Keratinocyte (primary cell): ENCODE data around the gene STRBP. TPM values are rescaled to one million over a fixed set of nuclear protein-coding genes. Genes with fewer than 3 reads are reported as not detected.

Source experiments
- DNase-seq: peaks from one replicate; pipeline ENCODE4 v3.0.0-alpha.2; 2011; ENCODE audit warnings: low read depth, missing footprints, low spot score
- FAIRE-seq: peaks from 2 replicates; lab custom pipeline; 2011; peaks lifted over from hg19 to GRCh38; lab: Jason Lieb, UNC
- H2AFZ ChIP-seq: 2 replicates; pipeline ENCODE4 v1.6.0; 2012; ENCODE audit warnings: low read length, control low read depth, inconsistent platforms; ENCODE audit not compliant: control insufficient read depth
- H3K27ac ChIP-seq: 2 replicates; pipeline ENCODE4 v1.5.1; 2011; ENCODE audit warnings: low read length; ENCODE audit not compliant: control insufficient read depth, insufficient read depth
- H3K27me3 ChIP-seq: 3 replicates; pipeline ENCODE4 v1.6.0; 2011; ENCODE audit warnings: low read length; ENCODE audit not compliant: control insufficient read depth, insufficient read depth; ENCODE audit errors: extremely low read depth
- H3K36me3 ChIP-seq, 2 experiments: 2 replicates in 1 of 2; 3 replicates in 1 of 2; pipeline ENCODE4 v1.5.1; 2011; ENCODE audit warnings: low read length in 2 of 2, mild to moderate bottlenecking in 1 of 2; ENCODE audit not compliant: control insufficient read depth in 2 of 2, insufficient read depth in 2 of 2; ENCODE audit errors: extremely low read depth in 1 of 2
- H3K4me1 ChIP-seq: 3 replicates; pipeline ENCODE4 v1.5.1; 2011; ENCODE audit warnings: low read length; ENCODE audit not compliant: control insufficient read depth, insufficient read depth; ENCODE audit errors: extremely low read depth
- H3K4me2 ChIP-seq: 3 replicates; pipeline ENCODE4 v1.6.0; 2011; ENCODE audit warnings: low read depth, low read length; ENCODE audit not compliant: control insufficient read depth, insufficient read depth; ENCODE audit errors: extremely low read depth
- H3K4me3 ChIP-seq, 3 experiments: fragments of 200-600 bp in 1 of 3; sonication (generic) in 1 of 3; 2 replicates in 2 of 3; 3 replicates in 1 of 3; pipeline ENCODE4 v1.5.1; 2011 to 2016; ENCODE audit warnings: low read length in 3 of 3, mild to moderate bottlenecking in 3 of 3, control low read depth in 2 of 3, inconsistent platforms in 1 of 3, low read depth in 1 of 3, mixed read lengths in 1 of 3, mixed run types in 1 of 3, moderate library complexity in 1 of 3; ENCODE audit not compliant: control insufficient read depth in 2 of 3, insufficient read depth in 2 of 3; ENCODE audit errors: extremely low read depth in 1 of 3
- H3K79me2 ChIP-seq: 2 replicates; pipeline ENCODE4 v1.6.0; 2012; ENCODE audit warnings: low read length; ENCODE audit not compliant: control insufficient read depth, insufficient read depth
- H3K9ac ChIP-seq: 3 replicates; pipeline ENCODE4 v1.6.0; 2011; ENCODE audit warnings: low read length; ENCODE audit not compliant: control insufficient read depth, insufficient read depth; ENCODE audit errors: extremely low read depth
- H3K9me1 ChIP-seq: 3 replicates; pipeline ENCODE4 v1.6.0; 2011; ENCODE audit warnings: low read length; ENCODE audit not compliant: control insufficient read depth, insufficient read depth; ENCODE audit errors: extremely low read depth
- H3K9me3 ChIP-seq: 2 replicates; pipeline ENCODE4 v1.5.1; 2012; ENCODE audit warnings: low read depth, low read length; ENCODE audit not compliant: control insufficient read depth
- H4K20me1 ChIP-seq: 3 replicates; pipeline ENCODE4 v1.6.0; 2011; ENCODE audit warnings: low read length; ENCODE audit not compliant: control insufficient read depth, insufficient read depth; ENCODE audit errors: extremely low read depth
- EZH2 ChIP-seq: IDR thresholded peaks from one replicate; pipeline ENCODE4 v1.6.1; 2012; ENCODE audit warnings: inconsistent platforms, mild to moderate bottlenecking, low read length, moderate library complexity
- dilution Hi-C: fragments of 300-500 bp; cut with MboI; formaldehyde crosslinking; loops from one replicate; pipeline ENCODE4 v1.7.0; 2020; ENCODE audit warnings: low sequenced_read_pairs; ENCODE audit not compliant: extremely low pct_ligation_motif_present
- polyA plus RNA-seq, 5 experiments: library from polyadenylated mRNA; depleted of rRNA in 3 of 5; stranded (reverse) in 3 of 5; stranded (forward) in 1 of 5; unstranded in 1 of 5; fragments of >200 nt; gene quantifications; 1 replicate in 1 of 5; 2 replicates in 3 of 5; 3 replicates in 1 of 5; pipeline versions ENCODE4 v1.2.1 to v1.2.3, GENCODE V29; 2011 to 2012; ENCODE audit warnings: missing spikeins in 2 of 5, low read depth in 1 of 5, low replicate concordance in 1 of 5
- TF ChIP-seq, protein P1 (sequence below), 3 experiments: IDR thresholded peaks in 1 of 3; conservative IDR thresholded peaks in 1 of 3; optimal IDR thresholded peaks in 1 of 3; 2 replicates in 2 of 3; 3 replicates in 1 of 3; pipeline versions ENCODE3 to v1.5.1; 2011; ENCODE audit warnings: low read length in 3 of 3, mild to moderate bottlenecking in 3 of 3, moderate library complexity in 2 of 3, control low read depth in 1 of 3, inconsistent platforms in 1 of 3; ENCODE audit not compliant: insufficient read depth in 2 of 3; ENCODE audit errors: extremely low read depth in 1 of 3

Gene STRBP
- polyA plus RNA-seq, 1 donor (not counting 4 experiments of a cell fraction or from before 2014, with no cell fraction given) = 11.3 TPM

DNA sequence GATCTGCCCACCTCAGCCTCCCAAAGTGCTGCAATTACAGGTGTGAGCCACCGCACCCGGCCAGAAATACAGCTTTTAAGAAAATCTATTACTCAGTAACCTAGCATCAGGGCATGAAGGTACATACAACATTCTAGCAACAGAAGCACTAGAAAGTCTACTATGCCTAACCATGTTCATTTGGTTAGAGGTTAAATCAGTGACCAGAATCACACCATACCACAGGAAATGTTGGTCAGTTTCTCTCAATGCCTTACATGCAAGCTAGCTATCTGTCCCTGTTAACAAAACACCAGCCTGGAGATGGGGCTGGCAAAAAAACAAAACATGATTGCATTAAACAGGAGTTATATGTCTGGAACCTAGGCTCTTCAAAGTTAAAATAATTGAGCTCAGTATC is 104.1 kb downstream of the STRBP start:
- Histone ChIP-seq H4K20me1 (no peaks in the 10 kb centered on the region), H3K9ac (no peak overlapping the region), H3K9me1 (no peaks in the 10 kb centered on the region), H3K4me1 (no peaks in the 10 kb centered on the region), H3K9me3 (no peaks in the 10 kb centered on the region), H3K4me3 (no peak overlapping the region), H3K36me3 (no peaks in the 10 kb centered on the region), H3K27me3 (no peaks in the 10 kb centered on the region), H3K27ac (no peak overlapping the region), H2AFZ (no peak overlapping the region), H3K4me2 (no peak overlapping the region), H3K79me2 (no peaks in the 10 kb centered on the region)
- no peak for TF ChIP-seq EZH2
- TF ChIP-seq, protein P1, sequence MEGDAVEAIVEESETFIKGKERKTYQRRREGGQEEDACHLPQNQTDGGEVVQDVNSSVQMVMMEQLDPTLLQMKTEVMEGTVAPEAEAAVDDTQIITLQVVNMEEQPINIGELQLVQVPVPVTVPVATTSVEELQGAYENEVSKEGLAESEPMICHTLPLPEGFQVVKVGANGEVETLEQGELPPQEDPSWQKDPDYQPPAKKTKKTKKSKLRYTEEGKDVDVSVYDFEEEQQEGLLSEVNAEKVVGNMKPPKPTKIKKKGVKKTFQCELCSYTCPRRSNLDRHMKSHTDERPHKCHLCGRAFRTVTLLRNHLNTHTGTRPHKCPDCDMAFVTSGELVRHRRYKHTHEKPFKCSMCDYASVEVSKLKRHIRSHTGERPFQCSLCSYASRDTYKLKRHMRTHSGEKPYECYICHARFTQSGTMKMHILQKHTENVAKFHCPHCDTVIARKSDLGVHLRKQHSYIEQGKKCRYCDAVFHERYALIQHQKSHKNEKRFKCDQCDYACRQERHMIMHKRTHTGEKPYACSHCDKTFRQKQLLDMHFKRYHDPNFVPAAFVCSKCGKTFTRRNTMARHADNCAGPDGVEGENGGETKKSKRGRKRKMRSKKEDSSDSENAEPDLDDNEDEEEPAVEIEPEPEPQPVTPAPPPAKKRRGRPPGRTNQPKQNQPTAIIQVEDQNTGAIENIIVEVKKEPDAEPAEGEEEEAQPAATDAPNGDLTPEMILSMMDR (optimal IDR thresholded peaks at IDR 0.05 in 1 of 3, IDR thresholded peaks at IDR 0.05 in 1 of 3, conservative IDR thresholded peaks at IDR 0.05 in 1 of 3; ENCODE audit: extremely low read depth in 1 of 3, insufficient read depth in 2 of 3, low read length in 3 of 3) = no peak
- dilution Hi-C loops = no loop called here
- DNase-seq (no peak), FAIRE-seq (no peak)

DNA sequence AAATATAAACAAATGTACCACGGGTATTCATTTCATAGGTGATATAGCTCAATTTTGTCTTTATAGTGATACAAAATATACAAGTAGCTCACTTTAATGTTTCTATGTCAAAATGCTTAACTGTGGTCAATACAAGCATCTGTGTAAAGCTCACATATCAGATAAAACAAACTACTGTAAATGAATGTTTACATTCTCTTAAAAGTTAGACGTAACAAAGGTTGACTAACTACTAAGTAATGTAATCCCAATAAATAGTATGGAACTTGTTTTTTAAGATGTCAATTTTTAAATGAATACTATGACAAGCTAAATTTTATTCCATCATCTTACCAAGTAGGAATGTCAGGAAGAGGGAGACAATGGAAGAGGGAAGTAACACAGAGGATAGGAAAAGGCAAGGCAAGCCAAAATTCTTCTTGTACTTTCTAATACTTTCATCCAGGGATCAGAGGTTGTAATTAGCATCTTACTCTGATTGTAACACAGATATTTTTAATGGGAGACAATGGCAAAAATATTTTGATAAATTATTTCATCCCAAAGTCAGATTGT is 105.5 kb downstream of the STRBP start:
- Histone ChIP-seq H3K27ac (no peak overlapping the region), H3K9me1 (no peaks in the 10 kb centered on the region), H3K4me3 (no peak overlapping the region), H4K20me1 (no peaks in the 10 kb centered on the region), H3K9ac (no peak overlapping the region), H3K9me3 (no peaks in the 10 kb centered on the region), H3K79me2 (no peaks in the 10 kb centered on the region), H3K27me3 (no peaks in the 10 kb centered on the region), H3K36me3 (no peaks in the 10 kb centered on the region), H3K4me1 (no peaks in the 10 kb centered on the region), H2AFZ (no peak overlapping the region), H3K4me2 (no peak overlapping the region)
- dilution Hi-C loops = no loop called here
- FAIRE-seq = no peak
- TF ChIP-seq EZH2 = no peak
- TF ChIP-seq, protein P1 (optimal IDR thresholded peaks at IDR 0.05 in 1 of 3, IDR thresholded peaks at IDR 0.05 in 1 of 3, conservative IDR thresholded peaks at IDR 0.05 in 1 of 3; ENCODE audit: extremely low read depth in 1 of 3, insufficient read depth in 2 of 3, low read length in 3 of 3) = no peak
- DNase-seq = no peak
